Measurements from ENCODE around the gene ZNF700.
"Not testable (repeated sequence)": the region's sequence is repeated elsewhere in the genome, so short reads cannot be mapped to it uniquely, and the experiment has no call there.

The ZNF700 gene

DNA sequence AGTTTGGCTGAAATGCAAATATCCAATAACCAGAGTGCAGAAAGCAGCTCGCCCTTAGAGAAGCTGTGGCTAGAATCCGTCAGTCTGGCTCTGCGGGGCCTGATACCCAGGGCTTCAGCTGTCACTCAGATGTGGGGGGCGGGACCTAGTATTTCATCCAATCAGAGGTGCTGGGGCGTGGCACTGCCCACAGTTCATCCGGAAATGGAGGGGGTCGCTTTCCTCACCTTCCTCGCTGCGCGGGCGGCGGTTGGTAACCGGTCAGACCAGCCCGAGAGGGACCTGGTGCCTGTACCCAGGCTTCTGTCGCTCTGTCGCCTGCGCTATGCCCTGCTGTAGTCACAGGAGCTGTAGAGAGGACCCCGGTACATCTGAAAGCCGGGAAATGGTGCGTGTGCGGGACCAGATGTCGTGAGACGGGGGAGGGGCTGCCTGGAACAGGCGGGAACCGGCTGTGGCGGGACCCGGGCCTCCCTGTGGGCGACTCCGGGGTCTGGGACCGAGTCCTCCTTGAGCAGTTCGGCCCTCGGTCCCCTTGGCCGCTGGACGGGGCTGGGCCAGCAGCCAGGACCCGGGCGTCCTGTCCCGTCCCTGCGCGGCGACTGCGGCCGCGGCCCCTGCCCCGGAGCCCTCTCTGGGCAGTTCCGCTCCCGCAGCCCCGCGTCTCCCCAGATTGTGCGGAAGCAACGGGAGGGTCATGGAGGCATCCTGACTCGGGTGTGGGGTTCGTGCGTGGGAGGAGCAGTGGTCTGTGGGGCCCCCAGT, at the start of gene ZNF700:
Gene ZNF700 (plus strand): TSS at position 222 of the 765 bp plus-strand sequence. CDS start 104 bp downstream, at position 326.
- peak; percentile 93 to 94 for DNase-seq

DNA sequence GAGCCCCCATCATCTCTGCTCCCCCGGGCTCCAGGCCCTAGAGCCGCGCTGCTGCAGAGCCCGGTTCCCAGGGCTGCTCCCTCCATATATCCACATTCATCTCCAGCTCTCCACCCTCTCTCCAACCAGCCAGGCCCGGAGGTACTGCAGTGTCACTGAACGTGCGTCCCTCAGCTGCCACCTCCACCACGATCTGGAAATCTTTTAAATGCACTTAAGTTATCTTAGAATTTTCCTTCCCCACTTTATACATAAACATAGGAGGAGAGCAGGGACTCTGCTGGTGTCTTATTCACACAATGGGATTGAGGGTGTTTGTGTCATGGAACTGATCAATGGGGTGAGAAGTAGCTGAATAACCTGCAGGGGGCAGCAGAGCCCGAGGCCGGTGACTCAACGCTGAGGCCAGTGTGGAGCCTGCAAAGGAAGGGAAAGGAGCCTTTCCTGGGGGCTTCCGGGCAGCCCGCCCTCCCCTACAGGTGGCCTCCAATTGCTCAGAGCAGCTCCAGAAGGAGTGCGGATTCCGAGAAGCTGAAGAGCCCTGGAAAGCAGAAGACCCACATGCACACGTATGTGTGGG, 45.1 kb upstream of the ZNF700 start:
- DNase-seq: peak; percentile 23 to 44

DNA sequence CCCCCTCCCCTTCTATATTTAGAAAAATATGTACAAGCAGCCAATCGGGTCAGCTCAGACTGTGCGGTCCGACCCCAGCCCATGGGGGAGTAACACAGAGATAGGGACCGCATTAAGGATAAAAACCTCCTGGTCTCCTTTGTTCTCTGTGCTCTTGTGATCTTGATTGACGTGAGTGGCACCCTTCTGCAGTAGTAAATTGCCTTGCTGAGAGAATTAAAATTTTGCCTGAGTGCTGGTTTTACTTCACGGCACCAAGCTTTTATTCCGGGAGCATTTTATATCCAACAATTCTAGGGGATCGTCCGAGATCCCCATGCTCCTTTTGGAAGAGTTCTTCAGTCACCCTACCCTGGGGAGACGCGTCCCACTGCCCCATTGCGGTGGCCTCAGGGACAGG, 44.3 kb upstream of the ZNF700 start:
- no peak for DNase-seq

DNA sequence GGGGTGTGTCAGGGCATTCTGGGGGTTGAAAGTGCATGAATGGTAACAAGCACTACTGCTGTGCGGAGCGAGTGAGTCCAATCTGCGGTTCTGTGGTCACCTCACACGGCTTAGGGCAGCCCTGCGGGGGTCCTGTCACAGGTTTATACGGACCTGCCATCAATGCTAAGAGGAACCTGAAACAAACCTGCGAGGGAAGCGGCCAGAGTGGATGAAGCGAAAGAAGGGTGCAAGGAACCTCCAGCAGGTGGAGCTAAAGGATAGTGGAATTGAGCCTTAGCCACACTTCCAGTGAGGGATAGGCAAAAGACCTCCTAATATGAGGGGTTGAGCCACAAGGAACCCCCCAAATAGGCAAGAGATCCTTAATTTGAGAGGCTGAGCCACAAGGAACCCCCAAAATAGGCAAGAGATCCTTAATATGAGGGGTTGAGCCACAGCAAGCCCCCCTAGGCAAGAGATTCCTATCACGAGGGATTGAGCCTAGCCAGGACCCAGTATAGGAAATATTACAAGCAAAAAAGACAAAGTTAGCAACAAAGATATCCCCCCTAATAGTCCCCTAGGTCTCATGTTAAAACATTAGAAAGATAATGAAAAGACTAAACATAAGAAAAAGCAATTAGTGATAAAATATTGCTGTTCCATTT, 43.6 kb upstream of the ZNF700 start:
- DNase-seq: peak; percentile 62 to 74

DNA sequence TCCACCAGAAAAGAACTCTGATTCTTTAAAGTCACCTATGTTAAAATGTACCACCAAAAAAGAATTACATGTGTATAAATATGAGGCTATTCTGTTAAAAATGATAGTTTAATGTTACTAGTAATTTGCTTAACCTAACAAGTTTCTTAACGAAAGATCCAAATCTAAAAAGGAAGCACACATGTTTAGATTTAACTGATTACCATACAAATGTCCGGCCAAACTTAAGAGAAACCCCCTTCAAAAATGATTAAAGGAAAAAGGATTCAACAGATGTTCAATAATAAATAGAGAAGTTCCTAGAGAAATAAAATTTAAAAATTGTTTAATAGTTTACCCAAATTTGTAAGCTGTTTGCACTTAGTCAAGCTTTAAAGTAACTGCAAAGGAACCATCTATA, 42.3 kb upstream of the ZNF700 start:
- DNase-seq: no peak

DNA sequence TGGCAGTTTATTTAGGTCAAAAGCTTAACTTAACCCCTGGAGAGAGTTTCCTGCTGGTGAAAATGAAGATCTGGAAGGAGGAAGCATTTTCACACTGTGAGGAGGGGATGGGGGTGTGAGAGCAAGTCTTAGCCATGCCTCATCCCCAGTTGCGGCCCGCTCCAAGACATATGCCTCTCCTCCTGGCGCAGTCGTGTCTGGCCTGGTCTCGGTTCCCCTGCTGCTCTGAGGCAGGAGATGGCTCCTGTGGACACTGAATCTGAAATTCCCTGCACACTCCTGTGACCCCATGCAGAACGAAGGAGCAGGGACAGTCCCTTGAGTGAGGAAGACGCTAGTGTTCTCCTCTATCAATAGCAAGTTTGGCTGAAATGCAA, 37.7 kb upstream of the ZNF700 start:
- no peak for DNase-seq

DNA sequence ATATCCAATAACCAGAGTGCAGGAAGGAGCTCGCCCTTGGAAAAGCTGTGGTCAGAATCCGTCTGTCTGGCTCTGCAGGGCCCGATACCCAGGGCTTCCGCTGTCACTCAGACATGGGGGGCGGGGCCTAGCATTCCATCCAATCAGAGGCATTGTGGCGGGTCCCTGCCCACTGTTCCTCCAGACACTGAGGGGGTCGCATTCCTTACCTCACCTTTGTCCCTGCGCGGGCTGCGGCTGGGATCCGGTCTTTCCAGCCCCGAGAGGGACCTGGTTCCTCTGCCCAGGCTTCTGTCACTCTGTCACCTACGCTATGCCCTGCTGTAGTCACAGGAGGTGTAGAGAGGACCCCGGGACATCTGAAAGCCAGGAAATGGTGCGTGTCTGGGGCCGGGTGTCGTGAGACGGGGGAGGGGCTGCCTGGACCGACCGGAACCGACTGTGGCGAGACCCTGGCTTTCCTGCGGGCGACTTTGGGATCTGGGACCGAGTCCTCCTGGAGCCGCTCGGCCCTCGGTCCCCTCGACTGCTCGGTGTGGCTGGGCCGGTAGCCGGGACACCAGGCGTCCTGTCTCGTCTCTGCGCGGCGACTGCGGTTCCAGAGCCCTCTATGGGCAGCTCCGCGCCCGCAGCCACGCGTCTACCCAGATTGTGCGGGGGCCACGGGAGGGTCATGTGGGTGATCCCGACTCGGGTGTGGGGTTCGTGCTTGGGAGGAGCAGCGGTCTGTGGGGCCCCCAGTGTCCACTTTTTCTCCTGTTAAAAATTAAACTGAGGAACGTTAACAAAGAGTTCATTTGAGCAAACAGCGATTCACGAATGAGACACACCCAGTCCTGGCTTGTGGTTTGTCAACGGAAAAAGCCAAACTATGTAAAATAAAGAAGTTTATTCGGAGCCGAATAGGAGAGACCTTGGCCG, 37.0 kb upstream of the ZNF700 start, which contains the start of gene ZNF69:
Gene ZNF69 (plus strand): TSS at position 172 of the 921 bp plus-strand sequence. CDS start 142 bp downstream, at position 314.
- peak; percentile 60 to 67 for DNase-seq

DNA sequence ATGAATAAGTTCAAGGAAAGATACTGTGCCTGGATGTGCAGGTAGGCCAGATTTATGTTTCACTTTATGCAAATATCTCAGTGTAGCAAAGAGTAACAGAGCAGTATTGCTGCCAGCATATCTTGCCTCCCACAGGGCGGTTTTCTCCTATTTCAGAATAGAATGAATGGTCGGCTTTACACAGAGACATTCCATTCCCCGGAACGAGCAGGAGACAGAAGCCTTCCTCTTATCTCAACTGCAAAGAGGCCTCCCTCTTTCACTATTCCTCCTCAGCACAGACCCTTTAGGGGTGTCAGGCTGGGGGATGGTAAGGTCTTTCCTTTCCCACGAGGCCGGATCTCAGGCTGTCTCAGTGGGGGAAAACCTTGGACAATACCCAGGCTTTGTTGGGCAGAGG, 35.0 kb upstream of the ZNF700 start:
- DNase-seq: not testable (repeated sequence)

DNA sequence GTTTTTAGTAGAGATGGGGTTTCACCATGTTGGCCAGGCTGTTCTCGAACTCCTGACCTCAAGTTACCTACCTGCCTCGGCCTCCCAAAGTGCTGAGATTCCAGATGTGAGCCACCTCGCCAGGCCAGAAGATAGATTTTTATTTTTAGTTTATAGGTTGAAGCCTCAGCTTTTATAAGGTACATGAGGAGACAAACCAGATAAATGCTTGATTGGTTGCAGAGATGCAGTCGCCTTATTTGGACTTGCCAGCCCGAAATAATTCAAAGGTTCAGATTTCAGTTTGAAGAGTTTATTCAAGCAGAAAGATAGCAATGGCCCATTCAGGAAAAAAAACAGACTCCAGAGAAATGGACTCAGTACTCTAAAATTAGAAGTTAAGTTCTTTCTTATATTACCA, 34.3 kb upstream of the ZNF700 start:
- no peak for DNase-seq

DNA sequence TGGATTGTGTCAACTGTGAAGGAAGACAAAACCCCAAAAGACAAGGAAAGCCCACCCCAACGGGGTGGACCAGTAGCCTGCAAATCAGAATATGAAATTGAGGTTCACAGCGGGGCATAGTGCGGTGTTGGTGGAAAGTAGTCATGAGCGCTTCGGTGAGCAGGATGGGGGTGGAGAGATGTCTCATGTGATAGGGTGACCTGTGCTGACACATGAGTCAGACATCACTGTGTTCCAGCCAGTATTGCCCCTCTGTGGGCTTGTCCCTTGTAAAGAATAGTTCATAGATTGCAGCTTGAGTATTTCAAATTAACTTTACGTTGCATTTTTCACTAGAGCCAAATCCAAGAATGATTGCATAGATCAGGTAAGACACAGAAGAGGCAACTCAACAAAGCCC, 30.1 kb upstream of the ZNF700 start:
- DNase-seq: no peak

DNA sequence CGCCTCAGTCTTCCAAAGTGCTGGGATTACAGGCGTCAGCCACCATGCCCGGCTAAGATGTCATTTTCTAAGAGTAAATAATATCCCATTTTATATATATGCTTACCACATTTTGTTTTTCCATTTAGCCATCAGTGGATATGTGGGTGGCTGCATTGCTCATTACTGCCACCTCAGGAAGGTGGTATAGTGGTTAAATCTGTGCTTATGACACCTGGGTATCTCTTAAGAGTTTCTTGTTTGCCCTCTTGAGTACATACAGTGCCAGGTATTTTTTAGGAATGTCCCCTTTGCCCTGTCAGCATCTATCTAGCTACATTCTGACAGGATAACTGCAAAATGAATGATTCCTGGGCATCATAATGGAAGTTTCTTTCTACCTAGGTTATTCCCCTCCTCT, 22.7 kb upstream of the ZNF700 start:
- DNase-seq: no peak

DNA sequence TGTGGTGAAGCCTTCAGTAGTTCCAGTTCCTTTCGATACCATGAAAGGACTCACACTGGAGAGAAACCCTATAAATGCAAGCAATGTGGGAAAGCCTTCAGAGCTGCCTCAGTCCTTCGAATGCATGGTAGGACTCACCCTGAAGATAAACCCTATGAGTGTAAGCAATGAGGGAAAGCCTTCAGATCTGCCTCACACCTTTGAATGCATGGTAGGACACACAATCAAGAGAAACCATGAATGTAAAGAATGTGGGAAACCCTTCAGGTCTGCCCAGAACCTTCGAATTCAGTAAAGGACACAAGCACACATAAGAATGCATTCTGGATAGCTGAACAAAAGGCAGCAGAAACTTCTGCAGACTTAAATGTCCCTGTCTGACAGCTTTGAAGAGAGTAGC, 19.0 kb upstream of the ZNF700 start:
- no peak for DNase-seq

DNA sequence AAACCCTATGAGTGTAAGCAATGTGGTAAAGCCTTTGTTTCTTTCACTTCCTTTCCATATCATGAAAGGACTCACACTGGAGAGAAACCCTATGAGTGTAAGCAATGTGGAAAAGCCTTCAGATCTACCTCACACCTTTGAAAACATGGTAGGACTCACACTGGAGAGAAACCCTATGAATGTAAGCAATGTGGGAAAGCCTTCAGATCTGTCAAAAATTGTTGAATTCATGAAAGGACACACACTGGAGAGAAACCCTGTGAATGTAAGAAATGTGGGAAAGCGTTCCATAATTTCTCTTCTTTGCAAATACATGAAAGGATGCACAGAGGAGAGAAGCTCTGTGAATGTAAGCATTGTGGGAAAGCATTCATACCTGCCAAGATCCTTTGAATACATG, 13.0 kb upstream of the ZNF700 start:
- not testable (repeated sequence) for DNase-seq

DNA sequence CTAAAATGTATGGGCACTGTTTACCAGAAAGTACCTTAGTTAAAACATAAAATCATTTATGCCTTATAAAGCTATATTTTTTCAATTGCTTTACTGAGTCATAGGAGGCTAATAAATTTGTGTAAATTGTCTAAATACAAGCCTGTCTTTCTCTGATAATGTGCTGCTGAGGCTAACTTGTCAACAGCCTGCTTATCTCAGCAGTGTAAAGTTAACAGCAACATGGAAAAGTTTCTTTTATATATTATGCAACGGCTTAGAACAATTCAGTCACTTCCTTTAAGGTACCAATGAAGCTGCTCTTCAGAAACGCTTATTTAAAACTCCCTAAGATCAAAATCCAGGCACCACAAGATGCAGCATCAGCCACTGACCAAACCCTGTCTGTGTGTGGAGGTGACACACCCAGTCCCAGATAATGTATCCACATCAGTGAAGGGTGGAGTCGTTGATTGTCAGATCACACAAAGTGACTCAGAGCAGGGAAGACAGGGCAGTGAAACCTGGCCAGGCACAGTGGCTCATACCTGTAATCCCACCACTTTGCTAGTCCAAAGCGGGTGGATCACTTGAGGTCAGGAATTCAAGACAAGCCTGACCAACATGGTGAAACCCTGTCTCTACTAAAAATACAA, 10.4 kb upstream of the ZNF700 start:
- DNase-seq: not testable (repeated sequence)

DNA sequence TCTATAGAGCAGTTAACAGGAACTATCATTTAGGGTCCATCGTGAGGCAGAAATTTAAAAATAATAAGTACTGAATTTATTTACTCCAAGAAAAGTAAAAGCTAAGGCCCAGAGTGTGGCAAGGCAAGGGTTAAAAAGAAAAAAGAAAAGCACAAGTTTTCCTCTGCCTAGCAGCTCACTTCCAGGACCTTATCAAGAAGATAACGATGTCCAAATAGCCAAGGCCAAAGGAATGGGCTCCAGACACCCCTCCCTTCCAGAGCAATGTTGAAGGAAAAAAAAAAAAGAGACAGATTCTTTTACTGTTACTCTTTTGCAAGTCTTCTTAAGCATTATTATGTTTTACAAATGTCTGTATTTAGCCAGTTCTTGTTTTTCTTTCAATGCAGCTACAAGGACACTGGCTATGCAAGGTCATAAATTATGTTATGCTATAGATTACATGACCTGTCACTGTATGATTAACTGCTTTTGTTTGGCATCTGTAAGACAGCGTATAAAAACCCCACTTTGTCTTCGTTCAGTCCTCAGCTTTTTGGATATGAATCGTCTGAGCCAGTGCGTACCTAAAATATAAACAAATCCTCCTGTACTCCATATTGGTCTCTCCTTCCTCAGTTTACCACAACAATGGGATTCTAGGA, 2.9 kb upstream of the ZNF700 start:
- DNase-seq: no peak

DNA sequence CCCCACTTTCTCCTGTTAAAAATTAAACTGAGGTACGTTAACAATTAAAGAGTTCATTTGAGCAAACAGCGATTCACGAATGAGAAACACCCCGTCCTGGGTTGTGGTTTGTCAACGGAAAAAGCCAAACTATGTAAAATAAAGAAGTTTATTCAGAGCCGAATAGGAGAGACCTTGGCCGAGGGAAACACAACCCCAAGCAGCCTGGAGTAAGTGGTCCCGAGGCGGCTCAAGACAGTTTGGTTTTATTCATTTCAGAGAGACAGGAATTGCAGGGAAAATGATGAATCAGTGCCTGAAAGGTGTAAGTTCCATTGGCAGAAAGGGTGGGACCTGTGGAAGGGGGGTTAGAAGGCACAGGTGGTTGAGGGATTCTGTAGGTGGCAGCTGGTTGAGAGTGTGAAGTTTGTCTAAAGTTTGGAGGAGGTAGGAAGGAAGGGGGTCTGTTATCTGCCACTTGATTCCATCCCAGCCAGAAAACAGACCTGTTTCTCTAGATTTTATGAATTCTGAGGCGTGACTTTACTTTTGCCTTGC, 812 bp downstream of the ZNF700 start:
- not testable (repeated sequence) for DNase-seq

DNA sequence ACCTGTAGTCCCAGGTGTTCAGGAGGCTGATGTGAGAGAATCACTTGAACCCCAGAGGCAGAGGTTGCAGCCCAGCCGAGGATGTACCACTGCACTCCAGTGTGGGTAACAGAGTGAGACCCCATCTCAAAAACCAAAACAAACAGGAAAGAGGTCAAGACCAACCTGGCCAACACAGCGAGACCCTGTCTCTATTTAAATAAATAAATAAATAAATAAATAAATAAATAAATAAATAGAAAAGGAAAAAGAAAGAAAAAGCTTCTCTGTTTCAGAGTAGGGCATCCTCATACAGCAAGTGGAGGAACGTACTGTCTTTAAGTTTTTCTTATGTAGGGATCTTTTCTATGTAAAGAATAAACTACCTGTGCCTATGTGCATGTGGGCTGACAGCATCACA, 2.3 kb downstream of the ZNF700 start:
- DNase-seq: no peak

DNA sequence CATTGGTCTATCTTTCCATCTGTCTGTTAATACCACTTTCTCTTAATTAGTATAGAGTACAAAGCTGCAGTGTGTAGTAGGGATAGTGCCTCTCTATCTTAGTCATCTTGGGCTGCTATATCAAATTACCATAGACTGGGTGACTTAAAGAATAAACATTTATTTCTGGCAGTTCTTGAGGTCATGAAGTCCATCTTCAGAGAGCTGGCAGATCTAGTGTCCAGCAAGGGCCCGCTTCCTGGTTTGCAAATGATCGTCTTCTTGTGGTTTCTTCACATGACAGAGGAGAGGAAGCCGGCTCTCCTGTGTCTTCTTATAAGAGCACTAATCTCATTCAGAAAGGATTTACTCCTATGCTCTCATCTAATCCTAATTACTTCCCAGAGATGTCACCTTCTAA, 6.1 kb downstream of the ZNF700 start:
- no peak for DNase-seq

DNA sequence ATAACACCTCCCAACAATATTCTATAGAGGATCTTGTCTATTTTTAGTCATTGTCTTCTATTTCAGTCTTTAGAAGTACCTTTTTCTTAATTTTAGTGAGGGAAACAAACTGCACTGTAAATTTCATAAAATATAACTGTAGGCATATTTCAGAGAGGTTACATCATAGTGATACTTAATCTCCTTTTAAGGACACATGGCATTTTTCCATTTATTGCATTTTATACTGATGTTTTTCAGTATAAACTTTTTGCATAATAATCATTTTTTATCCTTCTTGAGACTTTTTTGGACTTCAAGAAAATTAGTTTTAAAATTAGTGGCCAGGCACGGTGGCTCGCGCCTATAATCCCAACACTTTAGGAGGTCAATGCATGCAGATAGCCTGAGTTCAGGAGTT, 6.6 kb downstream of the ZNF700 start:
- no peak for DNase-seq

DNA sequence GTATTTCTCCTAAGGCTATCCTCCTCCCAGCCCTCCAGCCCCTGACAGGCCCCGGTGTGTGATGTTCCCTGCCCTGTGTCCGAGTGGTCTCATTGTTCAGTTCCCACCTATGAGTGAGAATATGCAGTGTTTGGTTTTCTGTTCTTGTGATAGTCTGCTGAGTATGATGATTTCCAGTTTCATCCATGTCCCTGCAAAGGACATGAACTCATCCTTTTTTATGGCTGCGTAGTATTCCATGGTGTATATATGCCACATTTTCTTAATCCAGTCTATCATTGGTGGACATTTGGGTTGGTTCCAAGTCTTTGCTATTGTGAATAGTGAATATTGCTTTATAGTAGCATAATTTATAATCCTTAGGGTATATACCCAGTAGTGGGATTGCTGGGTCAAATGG, 10.9 kb downstream of the ZNF700 start:
- not testable (repeated sequence) for DNase-seq

DNA sequence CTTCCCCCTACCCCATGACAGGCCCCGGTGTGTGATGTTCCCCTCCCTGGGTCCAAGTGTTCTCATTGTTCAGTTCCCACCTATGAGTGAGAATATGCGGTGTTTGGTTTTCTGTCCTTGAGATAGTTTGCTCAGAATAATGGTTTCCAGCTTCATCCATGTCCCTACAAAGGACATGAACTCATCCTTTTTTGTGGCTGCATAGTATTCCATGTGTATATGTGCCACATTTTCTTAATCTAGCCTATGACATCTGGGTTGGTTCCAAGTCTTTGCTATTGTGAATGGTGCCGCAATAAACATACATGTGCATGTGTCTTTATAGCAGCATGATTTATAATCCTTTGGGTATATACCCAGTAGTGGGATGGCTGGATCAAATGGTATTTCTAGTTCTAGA, 13.5 kb downstream of the ZNF700 start:
- DNase-seq: not testable (repeated sequence)
